HepG2 (cell line): ENCODE data around the gene TRAF4. TPM values are rescaled to one million over a fixed set of nuclear protein-coding genes. Genes with fewer than 3 reads are reported as not detected.

Experiments
- ARID3A ChIP-seq: IDR thresholded peaks from 2 replicates; pipeline ENCODE4 v1.6.1; 2012; ENCODE audit warnings: low read depth, low read length, improper control_type of control experiment
- ATM ChIP-seq: fragments of 450-650 bp; IDR thresholded peaks from 2 replicates; pipeline ENCODE4 v1.7.1; 2017; ENCODE audit warnings: mild to moderate bottlenecking, borderline replicate concordance
- BCL6 ChIP-seq: IDR thresholded peaks from 2 replicates; pipeline ENCODE4 v1.6.1; 2016; ENCODE audit warnings: missing genetic modification reagents, missing compliant biosample characterization
- CENPT ChIP-seq: sonication (generic); formaldehyde crosslinking; IDR thresholded peaks from 2 replicates; pipeline ENCODE4 v1.8.0; 2022; ENCODE audit warnings: low read depth, mild to moderate bottlenecking, moderate library complexity, missing genetic modification reagents
- EEA1 ChIP-seq: sonication (generic); formaldehyde crosslinking; IDR thresholded peaks from 2 replicates; pipeline ENCODE4 v1.5.1; 2020; ENCODE audit warnings: mild to moderate bottlenecking, missing genetic modification reagents, borderline replicate concordance
- ETV5 ChIP-seq: IDR thresholded peaks from 2 replicates; pipeline ENCODE4 v1.6.1; 2018; ENCODE audit warnings: missing biosample characterization, missing genetic modification reagents, inconsistent platforms, borderline replicate concordance
- FOXA3 ChIP-seq: IDR thresholded peaks from 2 replicates; pipeline ENCODE4 v1.6.1; 2016; ENCODE audit warnings: missing genetic modification reagents, missing compliant biosample characterization
- HOXA9 ChIP-seq: sonication (generic); formaldehyde crosslinking; IDR thresholded peaks from 2 replicates; pipeline ENCODE4 v1.8.1; 2022; ENCODE audit warnings: missing genetic modification reagents, mild to moderate bottlenecking, moderate library complexity, borderline replicate concordance
- JDP2 ChIP-seq: sonication (generic); formaldehyde crosslinking; IDR thresholded peaks from 2 replicates; pipeline ENCODE4 v1.8.1; 2022; ENCODE audit warnings: missing genetic modification reagents, borderline replicate concordance
- KDM5B ChIP-seq: sonication (generic); formaldehyde crosslinking; IDR thresholded peaks from 2 replicates; pipeline ENCODE4 v1.4.0; 2020; ENCODE audit warnings: missing genetic modification reagents, mild to moderate bottlenecking, borderline replicate concordance
- KLF13 ChIP-seq: sonication (generic); formaldehyde crosslinking; IDR thresholded peaks from 2 replicates; pipeline ENCODE4 v1.4.0; 2020; ENCODE audit warnings: mild to moderate bottlenecking, missing genetic modification reagents
- MIXL1 ChIP-seq: IDR thresholded peaks from 2 replicates; pipeline ENCODE4 v1.6.1; 2016
- NR2F2 ChIP-seq: IDR thresholded peaks from 2 replicates; pipeline ENCODE4 v1.6.1; 2012; ENCODE audit warnings: low read depth, inconsistent platforms, borderline replicate concordance
- PHF21A ChIP-seq: sonication (generic); formaldehyde crosslinking; IDR thresholded peaks from 2 replicates; pipeline ENCODE4 v1.5.0; 2020; ENCODE audit warnings: mild to moderate bottlenecking, missing genetic modification reagents
- POLR2AphosphoS2 ChIP-seq: IDR thresholded peaks from 2 replicates; pipeline ENCODE4 v1.6.1; 2011; ENCODE audit warnings: low read depth, low read length, improper control_type of control experiment
- PTBP1 ChIP-seq: fragments of 200-400 bp; formaldehyde crosslinking; IDR thresholded peaks from 2 replicates; pipeline ENCODE4 v1.6.1; 2018; ENCODE audit warnings: low read length, low read depth; ENCODE audit not compliant: poor library complexity, severe bottlenecking
- SALL2 ChIP-seq: sonication (generic); formaldehyde crosslinking; IDR thresholded peaks from 2 replicates; pipeline ENCODE4 v1.8.1; 2023; ENCODE audit warnings: mild to moderate bottlenecking, missing genetic modification reagents, inconsistent platforms
- SCMH1 ChIP-seq: sonication (generic); formaldehyde crosslinking; IDR thresholded peaks from 2 replicates; pipeline ENCODE4 v1.9.0; 2021; ENCODE audit warnings: missing genetic modification reagents, mild to moderate bottlenecking, borderline replicate concordance
- SP2 ChIP-seq: sonication (generic); formaldehyde crosslinking; IDR thresholded peaks from 2 replicates; pipeline ENCODE4 v1.5.1; 2020; ENCODE audit warnings: mild to moderate bottlenecking, missing genetic modification reagents
- TCF7 ChIP-seq: sonication (generic); IDR thresholded peaks from 2 replicates; pipeline ENCODE4 v1.6.1; 2016; ENCODE audit warnings: antibody characterized with exemption, low read depth
- TOPORS ChIP-seq: sonication (generic); formaldehyde crosslinking; IDR thresholded peaks from 2 replicates; pipeline ENCODE4 v1.8.0; 2023; ENCODE audit warnings: mild to moderate bottlenecking, missing genetic modification reagents
- ZFP36L2 ChIP-seq: sonication (generic); formaldehyde crosslinking; IDR thresholded peaks from 2 replicates; pipeline ENCODE4 v1.4.0; 2020; ENCODE audit warnings: missing genetic modification reagents
- ZNF276 ChIP-seq: sonication (generic); formaldehyde crosslinking; IDR thresholded peaks from 2 replicates; pipeline ENCODE4 v1.4.0; 2020; ENCODE audit warnings: mild to moderate bottlenecking, low read depth, missing genetic modification reagents
- ZNF3 ChIP-seq: IDR thresholded peaks from 2 replicates; pipeline ENCODE4 v1.7.0; 2017; ENCODE audit warnings: inconsistent platforms
- ZNF383 ChIP-seq: sonication (generic); formaldehyde crosslinking; IDR thresholded peaks from 2 replicates; pipeline ENCODE4 v1.4.0; 2020; ENCODE audit warnings: missing genetic modification reagents, mild to moderate bottlenecking, borderline replicate concordance
- ZNF567 ChIP-seq: sonication (generic); formaldehyde crosslinking; IDR thresholded peaks from 2 replicates; pipeline ENCODE4 v1.8.1; 2023; ENCODE audit warnings: mild to moderate bottlenecking, missing genetic modification reagents, borderline replicate concordance
- ZNF577 ChIP-seq: sonication (generic); formaldehyde crosslinking; IDR thresholded peaks from 2 replicates; pipeline ENCODE4 v1.4.0; 2020; ENCODE audit warnings: mild to moderate bottlenecking, low read depth, missing genetic modification reagents, borderline replicate concordance
- ZNF607 ChIP-seq: sonication (generic); formaldehyde crosslinking; IDR thresholded peaks from 2 replicates; pipeline ENCODE4 v1.5.1; 2020; ENCODE audit warnings: missing genetic modification reagents, mild to moderate bottlenecking, borderline replicate concordance
- ZNF660 ChIP-seq: sonication (generic); formaldehyde crosslinking; IDR thresholded peaks from 2 replicates; pipeline ENCODE4 v1.5.1; 2020; ENCODE audit warnings: mild to moderate bottlenecking, low read depth, missing genetic modification reagents, borderline replicate concordance
- ZNF703 ChIP-seq: sonication (generic); formaldehyde crosslinking; IDR thresholded peaks from 2 replicates; pipeline ENCODE4 v1.5.1; 2020; ENCODE audit warnings: missing genetic modification reagents, mild to moderate bottlenecking, moderate library complexity, borderline replicate concordance
- ZNF772 ChIP-seq: sonication (generic); formaldehyde crosslinking; IDR thresholded peaks from 2 replicates; pipeline ENCODE4 v1.5.0; 2020; ENCODE audit warnings: mild to moderate bottlenecking, missing genetic modification reagents
- ZNF782 ChIP-seq: sonication (generic); formaldehyde crosslinking; IDR thresholded peaks from 2 replicates; pipeline ENCODE4 v1.4.0; 2020; ENCODE audit warnings: missing genetic modification reagents, mild to moderate bottlenecking, borderline replicate concordance
- polyA plus RNA-seq, 8 experiments: library from polyadenylated mRNA; depleted of rRNA in 3 of 8; stranded (reverse) in 7 of 8; unstranded in 1 of 8; fragments of >200 nt; fragmentation: Illumina TruSeq in 4 of 8; extraction: Trizol in 4 of 8; gene quantifications; 2 replicates each; pipeline versions ENCODE4 v1.2.1 to v1.2.3, GENCODE V29; 2011 to 2016; ENCODE audit warnings: low read depth in 4 of 8, missing spikeins in 1 of 8, mixed read lengths in 1 of 8; ENCODE audit not compliant: insufficient read depth in 1 of 8
- total RNA-seq, 5 experiments: library from RNA; depleted of rRNA; stranded (reverse); fragments of >200 nt; fragmentation: Illumina TruSeq; extraction: Trizol; gene quantifications; 2 replicates each; pipeline ENCODE4 v1.2.3, GENCODE V29; 2016; ENCODE audit warnings: low read depth in 1 of 5

Gene TRAF4
- total and polyA plus RNA-seq, 2 of the 13 experiments (the other 11 are each of a cell fraction or from before 2014, with no cell fraction given): 86.0 to 89.9 TPM

GRCh38 chr17:28788100-28788499 lies 44.3 kb downstream of the TRAF4 start (continued):
- TF ChIP-seq HOXA9 (no peak), ZNF782 (no peak), ZFP36L2 (CRISPR knock-in tag) (no peak), JDP2 (no peak), ARID3A (no peak), SCMH1 (CRISPR knock-in tag) (no peak), ZNF577 (CRISPR knock-in tag) (no peak), MIXL1 (CRISPR knock-in tag) (0 out of 2 replicates have a peak, but pooled peaks have one; percentile 34), EEA1 (CRISPR knock-in tag) (no peak), ZNF772 (CRISPR knock-in tag) (no peak), TOPORS (CRISPR knock-in tag) (no peak), PHF21A (CRISPR knock-in tag) (peak; percentile 46; the same call in 1 of the 2 replicates), TCF7 (no peak), ETV5 (CRISPR knock-in tag) (peak; percentile 78; the same call in 1 of the 2 replicates), ZNF703 (CRISPR knock-in tag) (no peak), PTBP1 (no peak), KDM5B (CRISPR knock-in tag) (no peak), ZNF567 (CRISPR knock-in tag) (no peak), ZNF607 (CRISPR knock-in tag) (no peak), KLF13 (CRISPR knock-in tag) (no peak), ZNF383 (CRISPR knock-in tag) (no peak), ZNF276 (CRISPR knock-in tag) (no peak), POLR2AphosphoS2 (no peak), FOXA3 (peak; percentile 74), BCL6 (CRISPR knock-in tag) (peak; percentile 79), ATM (no peak), NR2F2 (0 out of 2 replicates have a peak, but pooled peaks have one; percentile 18), SALL2 (no peak), ZNF3 (CRISPR knock-in tag) (no peak), SP2 (CRISPR knock-in tag) (no peak), ZNF660 (CRISPR knock-in tag) (no peak), CENPT (CRISPR knock-in tag) (no peak)
